Erythroblast (primary cell): Measurements from ENCODE around the gene RHOJ.

Source experiments
- GATA1 ChIP-seq: IDR thresholded peaks from 2 replicates; pipeline ENCODE4 v1.6.1; 2011; ENCODE audit warnings: low read depth, mild to moderate bottlenecking, control low read depth, low read length, moderate library complexity
- POLR2A ChIP-seq: IDR thresholded peaks from 2 replicates; pipeline ENCODE4 v1.6.1; 2011; ENCODE audit warnings: mild to moderate bottlenecking, low read length

GRCh38 chr14:63245893-63246292 is 41.6 kb downstream of the RHOJ start:
- TF ChIP-seq POLR2A (no peak), GATA1 (no peak)
